Measurements from ENCODE around the gene ECHS1.
"Not testable (repeated sequence)": the region's sequence is repeated elsewhere in the genome, so short reads cannot be mapped to it uniquely, and the experiment has no call there.

ECHS1 gene

DNA sequence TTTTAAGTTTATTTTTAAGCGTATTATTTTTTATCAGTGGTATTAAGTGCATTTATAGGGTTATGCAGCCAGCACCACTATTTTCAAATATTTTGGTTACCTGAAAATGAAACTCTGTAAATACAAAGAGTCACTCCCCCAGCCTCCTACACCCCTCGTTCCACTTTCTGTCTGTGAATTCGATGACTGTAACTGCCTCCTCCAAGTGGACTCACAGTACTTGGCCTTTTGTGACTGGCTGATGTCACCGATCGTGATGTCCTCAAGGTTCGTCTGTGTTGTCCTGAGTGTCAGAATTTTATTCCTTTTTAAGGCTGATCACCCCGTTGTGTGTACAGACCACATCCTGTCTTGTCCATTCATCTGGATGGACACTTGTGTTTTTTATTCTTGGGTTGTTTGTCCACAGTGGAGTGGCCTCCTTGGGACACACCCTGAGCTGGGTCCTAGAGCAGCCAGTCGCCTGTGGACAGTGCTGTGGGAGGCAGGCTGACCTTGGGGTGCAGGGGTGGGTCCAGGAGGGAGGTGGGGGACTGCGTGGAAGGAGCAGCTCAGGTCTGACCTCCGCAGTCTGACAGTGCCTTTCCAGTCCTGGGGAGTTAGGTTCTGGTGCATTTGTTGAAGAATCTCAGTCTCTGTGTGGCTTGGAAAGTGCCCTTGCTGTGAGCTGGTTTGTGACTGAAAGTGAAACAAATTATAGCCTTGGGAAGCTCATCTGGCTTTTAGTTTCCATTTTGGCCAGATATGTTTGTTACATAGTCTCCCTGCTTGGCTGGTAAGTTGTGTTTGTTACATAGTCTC lies 27.7 kb upstream of the ECHS1 start:
- no peak for DNase-seq (ENCODE audit: low read depth, low spot score)
- no peak overlapping the region for H3K27ac ChIP-seq

DNA sequence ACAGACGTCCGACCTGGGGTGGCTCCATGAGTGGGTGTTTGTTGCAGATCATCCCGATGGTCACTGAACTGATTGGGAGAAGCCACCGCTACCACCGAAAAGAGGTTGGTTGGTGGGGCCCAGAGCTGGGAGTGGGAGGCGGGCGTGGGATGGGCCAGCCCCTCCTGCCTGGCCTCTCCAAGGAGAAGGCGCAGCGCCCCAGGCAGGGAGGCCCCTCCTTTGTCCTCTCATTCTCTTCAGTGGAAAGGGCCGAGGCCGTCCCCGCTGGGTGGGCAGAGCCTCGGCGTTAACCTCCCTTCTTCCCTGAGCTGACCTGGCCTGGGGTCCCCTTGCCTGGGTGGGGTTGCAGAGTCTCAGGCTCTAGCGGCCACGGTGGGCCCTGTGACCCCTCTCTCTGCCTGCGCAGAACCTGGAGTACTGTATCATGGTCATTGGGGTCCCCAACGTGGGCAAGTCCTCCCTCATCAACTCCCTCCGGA lies 26.0 kb upstream of the ECHS1 start:
- DNase-seq (ENCODE audit: low read depth, low spot score): no peak
- no peak overlapping the region for H3K27ac ChIP-seq

GRCh38 chr10:133397938-133398337 lies 24.8 kb upstream of the ECHS1 start:
- DNase-seq (ENCODE audit: low read depth, low spot score): no peak
- no peak overlapping the region for H3K27ac ChIP-seq

GRCh38 chr10:133396035-133396624 lies 23.0 kb upstream of the ECHS1 start:
- no peak overlapping the region for H3K27ac ChIP-seq
- no peak for DNase-seq (ENCODE audit: low read depth, low spot score)

- H3K27ac ChIP-seq: peak overlapping the region; percentile 79
- DNase-seq (ENCODE audit: low read depth, low spot score): no peak
Measured at GRCh38 chr10:133394801-133395221, 21.7 kb upstream of the ECHS1 start.

GRCh38 chr10:133394064-133394663 lies 21.0 kb upstream of the ECHS1 start, which contains the start of gene MTG1:
TSS of gene MTG1 (plus strand) at chr10:133394157. CDS start at chr10:133394221, 64 bp downstream.
- H3K27ac ChIP-seq: peak within 1 kb of the TSS; percentile 79
- peak; percentile 41 for DNase-seq (ENCODE audit: low read depth, low spot score)

- DNase-seq (ENCODE audit: low read depth, low spot score): no peak
- peak overlapping the region; percentile 79 for H3K27ac ChIP-seq
Measured at GRCh38 chr10:133393401-133394063, 20.4 kb upstream of the ECHS1 start.

DNA sequence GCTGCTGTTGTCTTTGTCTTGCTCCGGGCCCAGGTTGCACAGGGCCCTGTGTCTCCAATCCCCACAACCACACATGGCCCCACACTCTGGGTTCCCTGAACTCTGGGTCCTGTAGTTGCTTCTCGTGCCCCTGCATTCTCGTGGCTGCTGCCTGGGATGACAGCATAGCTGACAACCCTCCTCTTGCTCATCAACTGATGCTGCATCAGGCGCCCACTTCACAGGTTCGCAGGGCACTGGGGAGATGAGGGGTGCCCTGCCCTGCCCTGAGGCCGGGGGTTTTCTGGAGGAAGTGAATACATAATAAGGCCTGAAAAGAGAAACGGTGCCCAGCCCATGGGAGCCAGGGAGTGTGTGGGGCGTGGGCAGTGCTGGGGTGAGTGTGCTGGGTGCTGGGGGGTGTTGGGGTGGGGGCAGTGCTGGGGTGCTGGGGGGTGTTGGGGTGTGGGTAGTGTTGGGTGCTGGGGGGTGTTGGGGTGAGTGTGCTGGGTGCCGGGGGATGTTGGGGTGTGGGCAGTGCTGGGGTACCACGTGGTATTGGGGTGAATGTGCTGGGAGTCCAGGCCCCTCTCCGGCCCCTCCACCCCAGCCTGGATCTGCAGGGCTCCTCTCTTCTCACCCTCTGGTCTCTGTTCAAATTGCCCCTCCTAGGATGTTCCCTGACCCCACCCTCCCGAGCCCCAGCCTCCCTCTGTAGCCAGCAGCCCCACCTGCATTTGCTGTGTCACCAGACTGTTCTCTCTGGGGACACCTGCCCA lies 18.8 kb upstream of the ECHS1 start:
- no peak for DNase-seq (ENCODE audit: low read depth, low spot score)
- no peak overlapping the region for H3K27ac ChIP-seq

DNA sequence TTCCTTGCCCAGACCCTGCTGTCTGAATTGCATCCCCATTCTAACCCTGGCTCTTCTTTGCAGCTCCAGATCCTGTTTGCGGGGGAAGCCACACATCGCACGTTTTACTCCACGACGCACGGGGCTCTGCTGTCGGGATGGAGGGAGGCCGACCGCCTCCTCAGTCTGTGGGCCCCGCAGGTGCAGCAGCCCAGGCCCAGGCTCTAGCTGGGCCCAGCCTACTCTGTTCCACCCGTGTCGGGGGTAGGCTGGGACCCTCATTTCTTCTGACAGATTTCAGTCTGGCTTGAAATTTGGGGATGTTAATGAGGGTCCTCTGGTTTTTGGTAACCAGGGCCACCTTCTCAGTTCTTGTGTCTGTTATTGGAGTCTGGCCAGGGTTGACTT lies 18.1 kb upstream of the ECHS1 start:
- no peak overlapping the region for H3K27ac ChIP-seq

DNA sequence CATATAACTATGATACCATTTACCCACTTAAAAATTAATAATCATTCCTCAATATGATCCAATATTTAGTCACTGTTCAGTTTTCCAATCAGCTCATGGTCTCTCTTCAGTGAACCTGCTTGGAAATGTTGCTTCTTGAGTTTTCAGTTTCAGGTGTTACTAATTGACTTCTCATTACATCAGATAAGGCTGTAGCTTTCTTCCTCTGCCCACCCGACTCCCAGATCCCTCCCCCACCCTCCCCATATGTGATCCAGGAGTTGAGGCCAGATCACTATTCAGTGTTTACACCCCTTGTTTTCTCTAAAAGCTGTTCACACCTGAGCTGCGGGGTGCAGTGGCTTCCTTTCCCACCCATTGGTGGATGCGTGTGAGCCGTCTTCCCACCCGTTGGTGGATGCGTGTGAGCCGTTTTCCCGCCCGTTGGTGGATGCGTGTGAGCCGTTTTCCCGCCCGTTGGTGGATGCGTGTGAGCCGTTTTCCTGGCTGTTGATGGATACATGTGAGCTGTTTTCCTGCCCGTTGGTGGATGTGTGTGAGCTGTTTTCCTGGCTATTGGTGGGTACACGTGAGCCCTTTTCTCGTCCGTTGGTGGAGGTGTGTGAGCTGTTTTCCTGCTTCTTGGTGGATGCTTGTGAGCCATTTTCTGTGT lies 17.6 kb upstream of the ECHS1 start:
- DNase-seq (ENCODE audit: low read depth, low spot score): no peak
- peak overlapping the region; percentile 25 for H3K27ac ChIP-seq

More for the DNA sequence above, 18.1 kb upstream of the ECHS1 start:
- no peak for DNase-seq (ENCODE audit: low read depth, low spot score)

GRCh38 chr10:133388973-133389818 lies 16.0 kb upstream of the ECHS1 start:
- H3K27ac ChIP-seq: no peak overlapping the region

DNA sequence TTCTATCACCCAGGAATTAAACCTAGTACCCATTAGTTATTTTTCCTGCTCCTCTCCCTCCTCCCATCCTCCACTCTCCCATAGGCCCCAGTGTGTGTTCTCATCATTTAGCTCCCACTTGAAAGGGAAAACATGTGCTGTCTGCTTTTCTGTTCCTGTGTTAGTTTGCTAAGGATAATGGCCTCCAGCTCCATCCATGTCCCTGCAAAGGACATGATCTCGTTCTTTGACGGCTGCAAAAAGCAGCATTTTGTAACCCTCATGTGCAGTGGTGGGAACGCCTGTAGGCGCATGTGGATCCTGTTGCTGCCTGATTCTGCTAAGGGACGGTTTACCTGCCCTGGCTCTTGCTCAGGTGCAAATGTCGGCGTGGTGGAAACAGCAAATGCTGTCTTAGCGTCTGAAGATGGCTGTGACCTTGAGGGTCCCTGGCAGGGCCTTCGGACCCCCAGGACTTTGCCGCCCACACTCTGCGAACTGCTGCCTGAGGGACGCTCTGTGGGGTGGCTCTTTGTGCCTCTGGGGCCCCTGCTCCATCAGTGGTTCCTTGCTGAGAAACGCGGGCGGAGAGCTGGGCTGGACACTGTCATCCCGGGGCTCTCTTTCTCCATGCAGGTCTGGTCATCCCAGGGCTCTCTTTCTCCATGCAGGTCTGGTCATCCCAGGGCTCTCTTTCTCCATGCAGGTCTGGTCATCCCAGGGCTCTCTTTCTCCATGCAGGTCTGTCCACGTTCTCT lies 15.2 kb upstream of the ECHS1 start:
- no peak for DNase-seq (ENCODE audit: low read depth, low spot score)
- no peak overlapping the region for H3K27ac ChIP-seq

More at GRCh38 chr10:133388973-133389818, 16.0 kb upstream of the ECHS1 start:
- DNase-seq (ENCODE audit: low read depth, low spot score): no peak

- H3K27ac ChIP-seq; DNase-seq (ENCODE audit: low read depth, low spot score): not testable (repeated sequence)
Measured at GRCh38 chr10:133386951-133387350, 13.8 kb upstream of the ECHS1 start.

- H3K27ac ChIP-seq: no peak overlapping the region
- no peak for DNase-seq (ENCODE audit: low read depth, low spot score)
Measured at GRCh38 chr10:133385214-133385613, 12.1 kb upstream of the ECHS1 start.

GRCh38 chr10:133384071-133384470 lies 10.9 kb upstream of the ECHS1 start:
- no peak overlapping the region for H3K27ac ChIP-seq
- DNase-seq (ENCODE audit: low read depth, low spot score): no peak

DNA sequence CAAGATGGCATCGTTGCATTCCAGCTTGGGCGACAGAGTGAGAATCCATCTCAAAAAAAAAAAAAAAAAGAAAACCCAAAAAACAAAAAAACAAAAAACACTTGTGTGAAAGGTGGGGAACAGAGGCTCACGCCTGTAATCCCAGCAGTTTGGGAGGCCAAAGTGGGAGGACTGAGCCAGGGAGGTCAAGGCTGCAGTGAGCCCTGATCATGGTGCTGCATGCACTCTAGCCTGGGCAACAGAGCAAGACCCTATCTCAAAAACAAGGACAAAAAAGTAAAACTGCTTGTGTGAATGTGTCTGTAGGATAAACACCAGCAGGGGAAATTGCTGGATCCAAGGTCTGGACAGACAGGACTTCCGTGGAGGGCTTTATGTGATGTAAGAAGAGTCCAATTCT lies 10.4 kb upstream of the ECHS1 start:
- DNase-seq (ENCODE audit: low read depth, low spot score): no peak
- H3K27ac ChIP-seq: no peak overlapping the region

DNA sequence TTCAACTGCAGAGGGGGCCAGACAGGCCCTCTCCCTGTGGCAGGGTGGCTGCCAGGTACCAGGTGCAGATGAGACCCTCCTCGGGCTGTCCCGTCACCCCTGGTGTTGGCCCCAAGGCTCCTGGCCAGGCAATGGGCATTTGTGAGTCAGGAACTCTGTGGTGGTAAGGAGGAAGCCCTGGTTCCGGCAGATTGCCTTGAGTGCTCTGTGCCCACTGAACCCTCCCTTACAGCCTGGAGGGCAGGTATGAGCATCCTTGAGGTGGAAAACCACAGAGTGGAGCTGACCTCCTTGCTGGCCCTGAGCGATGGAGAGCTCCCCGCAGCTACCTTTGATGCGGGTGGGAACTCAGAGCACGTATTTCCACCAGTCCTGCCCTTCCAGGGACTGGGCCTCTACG lies 7.9 kb upstream of the ECHS1 start:
- no peak overlapping the region for H3K27ac ChIP-seq
- no peak for DNase-seq (ENCODE audit: low read depth, low spot score)
